ENCODE measurements around the gene PLD6. TPM values are rescaled to one million over a fixed set of nuclear protein-coding genes. Genes with fewer than 3 reads are reported as not detected.

The PLD6 gene
- total RNA-seq, 3 donors from 2014 or later (not counting 1 experiment from before 2014, with no cell fraction given) = 0.45 to 1.7 (median 0.84) TPM

DNA sequence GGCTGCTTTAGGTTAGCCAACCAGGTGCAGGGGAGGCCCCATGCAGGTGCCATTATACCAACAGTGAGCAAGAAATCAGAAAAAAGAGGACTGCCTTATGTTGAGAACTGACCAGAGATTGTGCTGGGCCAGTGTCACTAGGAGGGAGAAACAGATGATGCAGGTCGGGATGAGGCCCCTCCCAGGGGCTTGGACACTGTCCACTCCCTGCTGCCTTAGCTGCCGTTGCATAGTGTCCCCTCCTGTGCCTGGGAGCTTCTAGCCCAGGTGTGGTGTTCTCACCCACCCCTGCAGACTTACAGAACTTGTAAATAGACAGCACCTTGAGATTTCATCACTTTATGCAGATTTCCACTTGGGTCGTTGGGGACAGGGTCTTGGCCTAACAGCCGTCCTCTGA, 36.7 kb downstream of the PLD6 start:
- Histone ChIP-seq H3K4me3 (ENCODE audit: low read length) (no peak overlapping the region), H3K27me3 (ENCODE audit: control insufficient read depth, insufficient read depth, low read length) (no peaks in the 10 kb centered on the region), H3K4me1 (ENCODE audit: control insufficient read depth, insufficient read depth, low read length) (peaks cover 30% of the 10 kb centered on the region), H3K27ac (ENCODE audit: low read length) (no peak overlapping the region), H3K9me3 (ENCODE audit: control insufficient read depth, insufficient read depth, low read length) (no peaks in the 10 kb centered on the region), H3K36me3 (ENCODE audit: control insufficient read depth, insufficient read depth, low read length) (peaks cover 69% of the 10 kb centered on the region)
- ATAC-seq (no peak), DNase-seq (no peak)
- no peak overlapping the region for H3K4me3 Mint-ChIP-seq
- intact Hi-C loops (cut with micrococcal nuclease) = no loop called here
- H3K27ac Mint-ChIP-seq = peak overlapping the region in 1 of 2 donors; percentile 9
- TF ChIP-seq, protein P1, sequence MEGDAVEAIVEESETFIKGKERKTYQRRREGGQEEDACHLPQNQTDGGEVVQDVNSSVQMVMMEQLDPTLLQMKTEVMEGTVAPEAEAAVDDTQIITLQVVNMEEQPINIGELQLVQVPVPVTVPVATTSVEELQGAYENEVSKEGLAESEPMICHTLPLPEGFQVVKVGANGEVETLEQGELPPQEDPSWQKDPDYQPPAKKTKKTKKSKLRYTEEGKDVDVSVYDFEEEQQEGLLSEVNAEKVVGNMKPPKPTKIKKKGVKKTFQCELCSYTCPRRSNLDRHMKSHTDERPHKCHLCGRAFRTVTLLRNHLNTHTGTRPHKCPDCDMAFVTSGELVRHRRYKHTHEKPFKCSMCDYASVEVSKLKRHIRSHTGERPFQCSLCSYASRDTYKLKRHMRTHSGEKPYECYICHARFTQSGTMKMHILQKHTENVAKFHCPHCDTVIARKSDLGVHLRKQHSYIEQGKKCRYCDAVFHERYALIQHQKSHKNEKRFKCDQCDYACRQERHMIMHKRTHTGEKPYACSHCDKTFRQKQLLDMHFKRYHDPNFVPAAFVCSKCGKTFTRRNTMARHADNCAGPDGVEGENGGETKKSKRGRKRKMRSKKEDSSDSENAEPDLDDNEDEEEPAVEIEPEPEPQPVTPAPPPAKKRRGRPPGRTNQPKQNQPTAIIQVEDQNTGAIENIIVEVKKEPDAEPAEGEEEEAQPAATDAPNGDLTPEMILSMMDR (IDR thresholded peaks at IDR 0.05) = no peak
- no peaks in the 10 kb centered on the region for H3K36me3 Mint-ChIP-seq
- peaks cover 29 to 37% of the 10 kb centered on the region in 2 donors for H3K4me1 Mint-ChIP-seq
- no peaks in the 10 kb centered on the region for H3K27me3 Mint-ChIP-seq (ENCODE audit: low read depth in 2 of 2)
- WGBS (ENCODE audit: insufficient coverage) = 89% methylated on average over 4 of the region's 4 CpGs
- no peaks in the 10 kb centered on the region for H3K9me3 Mint-ChIP-seq

DNA sequence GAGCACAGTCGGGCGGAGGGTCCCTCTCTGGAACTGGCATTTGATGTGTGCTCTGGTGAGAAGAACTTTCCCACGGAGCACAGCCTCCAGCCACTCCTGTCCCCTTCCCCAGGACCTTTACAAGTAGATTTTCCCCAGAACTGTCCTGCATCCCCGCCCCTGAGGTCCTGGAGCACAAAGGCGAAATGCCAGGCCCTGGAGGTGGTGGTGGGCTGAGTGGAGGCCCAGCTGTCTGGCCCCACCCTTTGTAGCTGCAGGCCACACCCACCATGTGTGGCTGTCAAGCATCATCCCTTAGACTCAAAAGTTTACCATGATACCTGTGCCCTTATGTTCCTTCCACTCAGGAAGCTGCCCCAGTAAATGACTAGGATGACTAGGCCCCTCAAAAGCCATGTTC, 37.7 kb downstream of the PLD6 start:
- H3K27ac ChIP-seq (ENCODE audit: low read length) = no peak overlapping the region
- no peak overlapping the region for H3K4me3 Mint-ChIP-seq
- no peaks in the 10 kb centered on the region for H3K27me3 ChIP-seq (ENCODE audit: control insufficient read depth, insufficient read depth, low read length)
- no peaks in the 10 kb centered on the region for H3K27me3 Mint-ChIP-seq (ENCODE audit: low read depth in 2 of 2)
- peaks cover 26 to 34% of the 10 kb centered on the region in 2 donors for H3K4me1 Mint-ChIP-seq
- DNase-seq (no peak), ATAC-seq (no peak)
- H3K4me1 ChIP-seq (ENCODE audit: control insufficient read depth, insufficient read depth, low read length) = peaks cover 26% of the 10 kb centered on the region
- TF ChIP-seq, protein P1 (IDR thresholded peaks at IDR 0.05) = no peak
- no peaks in the 10 kb centered on the region for H3K36me3 Mint-ChIP-seq
- intact Hi-C loops (cut with micrococcal nuclease) = no loop called here
- H3K9me3 ChIP-seq (ENCODE audit: control insufficient read depth, insufficient read depth, low read length) = no peaks in the 10 kb centered on the region
- 93% methylated on average over 4 of the region's 5 CpGs for WGBS (ENCODE audit: insufficient coverage)
- H3K27ac Mint-ChIP-seq = peak overlapping the region; percentile 35 to 51
- no peak overlapping the region for H3K4me3 ChIP-seq (ENCODE audit: low read length)
- H3K36me3 ChIP-seq (ENCODE audit: control insufficient read depth, insufficient read depth, low read length) = peaks cover 67% of the 10 kb centered on the region
- no peaks in the 10 kb centered on the region for H3K9me3 Mint-ChIP-seq

DNA sequence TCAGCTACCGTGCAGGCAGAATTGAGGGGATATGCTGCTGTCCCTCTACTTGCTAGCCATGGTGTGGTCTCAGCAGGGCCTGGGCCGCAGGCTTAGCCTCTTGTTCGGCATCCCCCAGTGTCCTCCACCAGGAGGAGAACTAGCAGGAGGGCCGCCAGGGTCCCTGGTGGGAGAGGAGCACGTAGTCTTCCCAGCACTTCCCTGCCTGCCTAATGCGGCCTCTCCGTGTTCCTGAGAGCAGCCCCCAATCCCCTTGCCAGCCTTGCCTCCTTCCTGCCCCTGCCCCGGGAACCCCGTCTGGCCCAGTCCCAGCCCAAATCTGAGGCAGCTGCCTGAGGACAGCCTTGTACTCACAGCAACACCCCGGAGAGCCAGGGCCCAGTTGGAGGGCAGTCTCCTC, 38.1 kb downstream of the PLD6 start:
- intact Hi-C loops (cut with micrococcal nuclease) = no loop called here
- ATAC-seq = no peak

DNA sequence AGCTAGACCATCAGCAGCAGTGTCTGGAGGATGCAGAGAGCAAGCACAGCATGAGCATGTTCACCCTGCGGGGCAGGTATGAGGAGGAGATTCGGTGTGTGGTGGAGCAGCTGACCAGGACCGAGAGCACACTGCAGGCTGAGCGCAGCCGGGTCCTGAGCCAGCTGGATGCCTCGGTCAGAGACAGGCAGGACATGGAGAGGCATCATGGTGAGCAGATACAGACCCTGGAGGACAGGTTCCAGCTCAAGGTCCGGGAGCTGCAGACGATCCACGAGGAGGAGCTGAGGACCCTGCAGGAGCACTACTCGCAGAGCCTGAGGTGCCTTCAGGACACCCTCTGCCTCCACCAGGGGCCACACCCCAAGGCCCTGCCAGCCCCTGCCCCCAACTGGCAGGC, 38.8 kb downstream of the PLD6 start:
- no peaks in the 10 kb centered on the region for H3K27me3 Mint-ChIP-seq (ENCODE audit: low read depth in 2 of 2)
- 98% methylated on average over 10 of the region's 10 CpGs for WGBS (ENCODE audit: insufficient coverage)
- H3K36me3 ChIP-seq (ENCODE audit: control insufficient read depth, insufficient read depth, low read length) = peaks cover 66% of the 10 kb centered on the region

More for the DNA sequence above, 38.1 kb downstream of the PLD6 start:
- peaks cover 22 to 30% of the 10 kb centered on the region in 2 donors for H3K4me1 Mint-ChIP-seq
- no peak for DNase-seq
- H3K4me3 Mint-ChIP-seq = no peak overlapping the region
- no peak overlapping the region for H3K4me3 ChIP-seq (ENCODE audit: low read length)
- H3K27me3 Mint-ChIP-seq (ENCODE audit: low read depth in 2 of 2) = no peaks in the 10 kb centered on the region
- H3K27ac Mint-ChIP-seq = no peak overlapping the region
- peaks cover 66% of the 10 kb centered on the region for H3K36me3 ChIP-seq (ENCODE audit: control insufficient read depth, insufficient read depth, low read length)
- 94% methylated on average over 10 of the region's 10 CpGs for WGBS (ENCODE audit: insufficient coverage)
- H3K36me3 Mint-ChIP-seq = no peaks in the 10 kb centered on the region
- H3K27me3 ChIP-seq (ENCODE audit: control insufficient read depth, insufficient read depth, low read length) = no peaks in the 10 kb centered on the region
- no peaks in the 10 kb centered on the region for H3K9me3 Mint-ChIP-seq
- no peak overlapping the region for H3K27ac ChIP-seq (ENCODE audit: low read length)
- TF ChIP-seq, protein P1 (IDR thresholded peaks at IDR 0.05) = no peak
- H3K9me3 ChIP-seq (ENCODE audit: control insufficient read depth, insufficient read depth, low read length) = no peaks in the 10 kb centered on the region
- peaks cover 22% of the 10 kb centered on the region for H3K4me1 ChIP-seq (ENCODE audit: control insufficient read depth, insufficient read depth, low read length)

More for the DNA sequence above, 38.8 kb downstream of the PLD6 start:
- no peak overlapping the region for H3K4me3 Mint-ChIP-seq
- Histone ChIP-seq H3K9me3 (ENCODE audit: control insufficient read depth, insufficient read depth, low read length) (no peaks in the 10 kb centered on the region), H3K27me3 (ENCODE audit: control insufficient read depth, insufficient read depth, low read length) (no peaks in the 10 kb centered on the region), H3K27ac (ENCODE audit: low read length) (no peak overlapping the region), H3K4me1 (ENCODE audit: control insufficient read depth, insufficient read depth, low read length) (peaks cover 16% of the 10 kb centered on the region), H3K4me3 (ENCODE audit: low read length) (no peak overlapping the region)
- no peaks in the 10 kb centered on the region for H3K9me3 Mint-ChIP-seq
- ATAC-seq = no peak
- peaks cover 16 to 26% of the 10 kb centered on the region in 2 donors for H3K4me1 Mint-ChIP-seq
- H3K27ac Mint-ChIP-seq = no peak overlapping the region
- intact Hi-C loops (cut with micrococcal nuclease) = no loop called here
- no peak for DNase-seq
- peaks cover 4% of the 10 kb centered on the region for H3K36me3 Mint-ChIP-seq
- TF ChIP-seq, protein P1 (IDR thresholded peaks at IDR 0.05) = no peak

All from natural killer cell (primary cell).